ENCODE data around the gene UBE4A.
"Not testable (repeated sequence)": the region's sequence is repeated elsewhere in the genome, so short reads cannot be mapped to it uniquely, and the experiment has no call there.

The UBE4A gene

DNA sequence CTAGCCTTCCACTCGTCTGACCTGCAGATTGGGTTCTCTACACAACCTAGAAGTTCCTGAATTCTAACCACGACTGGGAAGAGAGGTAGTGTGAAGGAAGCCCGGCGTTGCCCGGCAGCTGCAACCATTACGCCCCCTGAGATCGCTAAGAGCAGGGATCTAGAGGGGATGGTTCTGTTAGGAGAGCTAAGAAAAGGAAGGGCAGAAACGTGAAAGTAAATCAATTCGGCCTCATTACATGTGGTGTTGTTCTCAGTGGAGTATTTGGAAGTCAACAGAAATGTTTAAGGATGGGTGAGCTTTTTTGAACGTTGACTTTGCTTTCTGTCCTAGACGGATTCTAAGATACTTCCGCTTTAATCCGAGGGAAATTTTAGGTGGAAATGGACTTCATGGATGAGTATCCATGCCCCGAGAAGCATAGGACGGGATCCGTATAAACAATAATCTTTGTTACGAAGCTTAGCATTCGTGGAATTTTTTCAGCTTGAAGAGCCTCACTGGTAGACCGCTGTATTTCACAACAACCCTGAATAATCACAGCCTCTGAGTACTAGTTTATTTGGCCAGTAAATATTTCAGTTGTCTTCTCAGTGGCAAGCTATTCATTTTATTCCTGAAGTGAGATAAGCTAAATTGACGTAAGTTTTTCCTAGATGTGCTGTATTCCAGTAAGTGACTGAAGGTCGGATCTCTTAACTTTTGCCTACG lies 42.6 kb downstream of the UBE4A start:
- DNase-seq = no peak

DNA sequence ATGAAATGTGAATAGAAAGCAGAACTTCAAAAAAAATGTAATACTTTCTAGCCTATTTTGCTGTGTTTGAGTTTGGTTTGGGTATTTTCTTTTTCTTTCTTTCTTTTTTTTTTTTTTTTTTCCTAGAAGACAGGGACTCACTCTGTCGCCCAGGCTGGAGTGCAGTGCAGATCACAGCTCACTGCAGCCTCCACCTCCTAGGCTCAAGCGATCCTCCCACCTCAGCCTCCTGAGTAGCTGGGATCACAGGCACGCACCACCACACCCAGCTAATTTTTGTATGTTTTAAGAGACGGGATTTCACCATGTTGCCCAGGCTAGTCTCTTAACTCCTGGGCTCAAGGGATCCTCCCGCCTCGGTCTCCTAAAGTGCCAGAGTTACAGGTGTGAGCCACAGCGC lies 43.2 kb downstream of the UBE4A start:
- not testable (repeated sequence) for DNase-seq

DNA sequence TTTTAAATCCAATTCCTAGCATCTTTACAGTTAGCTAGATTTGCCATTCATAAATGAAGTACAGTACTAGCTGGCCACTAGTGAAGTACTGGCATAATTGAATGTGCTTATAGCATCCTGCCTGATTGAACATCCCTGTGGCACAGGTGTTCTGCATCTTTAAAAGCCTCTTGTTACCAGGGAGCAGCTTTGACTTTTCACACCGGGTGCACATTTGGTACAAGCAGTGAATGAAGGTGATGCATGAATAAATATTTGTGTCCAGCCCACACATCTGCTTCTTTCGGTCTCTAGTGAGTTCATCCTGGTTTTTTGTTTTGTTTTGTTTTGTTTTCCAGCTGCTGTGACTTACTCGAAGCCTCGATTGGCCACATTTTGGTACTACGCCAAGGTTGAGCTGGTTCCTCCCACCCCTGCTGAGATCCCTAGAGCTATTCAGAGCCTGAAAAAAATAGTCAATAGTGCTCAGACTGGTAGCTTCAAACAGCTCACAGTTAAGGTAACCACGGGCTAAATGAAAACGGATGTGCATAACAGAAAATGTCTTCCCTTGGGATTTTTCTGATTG lies 47.3 kb downstream of the UBE4A start:
- DNase-seq = no peak

DNA sequence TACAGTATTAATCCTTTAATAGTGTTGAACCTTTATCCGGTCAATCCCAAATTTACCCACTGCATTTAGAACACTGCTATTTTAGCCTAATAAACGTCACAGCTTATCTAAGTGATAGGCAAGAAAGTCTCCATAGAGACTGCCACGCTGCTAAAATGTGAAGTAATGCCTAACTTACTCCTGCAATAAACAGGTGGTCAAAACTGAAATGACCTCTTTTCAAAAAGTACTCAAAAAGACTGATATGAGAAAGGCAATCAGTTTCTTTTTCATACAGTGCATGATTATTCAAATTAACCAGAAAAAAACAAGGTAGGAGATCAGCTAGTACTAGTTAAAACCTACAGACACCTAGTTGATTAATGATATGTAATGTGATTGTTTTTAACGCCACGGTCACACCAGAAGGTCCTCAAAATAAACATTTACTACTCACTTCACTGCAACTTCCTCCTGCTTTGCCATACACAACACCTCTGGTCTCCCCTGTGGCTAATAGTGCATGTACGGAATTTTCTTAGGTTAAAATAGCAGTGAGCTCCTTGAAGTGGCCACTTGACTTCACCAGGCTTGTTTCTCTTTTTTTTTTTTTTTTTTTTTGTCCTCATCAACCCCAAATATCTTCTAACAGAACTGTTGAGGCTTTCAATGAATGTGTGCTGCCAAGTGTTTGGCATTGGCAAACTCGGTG lies 50.8 kb downstream of the UBE4A start:
- no peak for DNase-seq

DNA sequence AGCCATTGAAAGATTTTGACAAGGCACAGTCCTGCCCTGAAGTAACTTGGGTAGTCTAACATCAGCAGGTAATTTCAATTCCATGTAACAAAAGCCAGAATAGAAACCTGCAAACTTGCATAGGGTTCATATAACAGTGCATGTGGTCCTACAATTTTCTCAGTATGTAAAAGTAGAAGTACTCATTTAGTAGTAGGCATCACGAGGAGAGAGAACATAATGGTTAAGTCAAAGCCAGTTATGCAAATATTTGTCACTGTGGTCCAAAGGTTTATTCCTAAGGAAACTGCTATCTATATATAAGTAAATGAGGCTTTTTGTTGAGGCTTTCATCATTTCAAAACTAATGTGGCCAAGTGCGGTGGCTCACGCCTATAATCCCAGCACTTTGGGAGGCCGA lies 52.1 kb downstream of the UBE4A start:
- no peak for DNase-seq

DNA sequence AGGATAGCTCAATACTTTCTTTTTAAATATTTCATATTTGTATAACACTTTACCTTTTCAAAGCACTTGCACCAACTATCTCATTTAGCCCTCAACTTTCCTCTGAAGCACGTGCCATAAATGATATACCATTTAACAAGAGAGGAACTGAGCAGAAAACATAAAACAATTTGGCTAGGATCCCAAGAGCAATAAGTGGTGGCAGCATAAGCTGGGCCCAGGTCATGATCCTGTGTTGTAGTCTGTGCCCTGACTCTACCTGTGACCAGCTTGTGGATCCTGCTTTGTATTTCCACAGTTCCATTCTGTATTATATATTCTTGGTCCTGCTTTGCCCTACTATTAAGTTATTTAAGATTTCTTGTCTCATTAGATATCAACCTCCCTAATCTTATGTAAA lies 53.5 kb downstream of the UBE4A start:
- no peak for DNase-seq

DNA sequence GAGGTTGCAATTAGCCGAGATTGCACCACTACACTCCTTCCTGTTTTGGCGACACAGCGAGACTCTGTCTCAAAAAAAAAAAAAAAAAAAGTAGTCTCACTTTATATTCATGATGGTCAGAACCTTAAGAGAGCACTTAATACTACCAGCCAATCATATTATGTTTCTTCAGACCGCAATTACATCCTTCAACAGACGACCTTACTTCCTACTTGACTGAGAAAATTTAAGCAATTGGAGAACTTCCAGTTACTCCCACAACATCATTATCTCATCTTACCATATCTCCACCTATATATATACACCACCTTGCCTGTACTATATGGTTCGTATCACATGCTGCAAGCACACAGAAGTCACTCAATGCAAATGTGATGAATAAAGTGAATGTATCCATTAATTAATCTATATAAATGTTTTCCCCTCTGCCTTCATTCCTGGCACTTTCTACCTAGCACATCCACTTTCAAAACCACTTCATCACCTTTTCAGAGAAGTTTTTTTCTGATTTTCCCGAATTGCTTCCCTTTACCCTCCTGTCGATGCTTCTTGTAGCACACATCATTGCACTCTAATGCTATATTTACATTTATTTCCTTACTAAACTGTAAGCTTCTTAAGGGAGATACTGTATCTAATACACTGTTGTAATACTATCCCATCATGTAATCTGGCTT lies 55.8 kb downstream of the UBE4A start:
- DNase-seq = no peak

DNA sequence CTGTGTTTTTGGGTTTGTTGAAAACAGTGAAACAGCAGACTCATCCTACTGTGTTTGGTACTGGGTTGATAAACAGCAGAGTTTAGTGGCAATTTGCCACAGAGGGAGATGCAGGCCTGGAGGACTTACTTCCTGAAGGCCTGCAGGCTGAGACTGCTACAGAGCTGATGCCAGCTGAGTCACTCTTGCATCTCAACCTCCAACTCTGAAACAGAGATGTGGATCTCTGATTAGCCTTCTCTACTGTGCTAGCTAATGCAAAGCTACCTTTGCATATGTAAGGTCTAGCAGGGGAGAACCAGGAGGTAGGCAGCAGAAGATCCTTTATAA lies 56.3 kb downstream of the UBE4A start:
- peak; percentile 32 for DNase-seq

DNA sequence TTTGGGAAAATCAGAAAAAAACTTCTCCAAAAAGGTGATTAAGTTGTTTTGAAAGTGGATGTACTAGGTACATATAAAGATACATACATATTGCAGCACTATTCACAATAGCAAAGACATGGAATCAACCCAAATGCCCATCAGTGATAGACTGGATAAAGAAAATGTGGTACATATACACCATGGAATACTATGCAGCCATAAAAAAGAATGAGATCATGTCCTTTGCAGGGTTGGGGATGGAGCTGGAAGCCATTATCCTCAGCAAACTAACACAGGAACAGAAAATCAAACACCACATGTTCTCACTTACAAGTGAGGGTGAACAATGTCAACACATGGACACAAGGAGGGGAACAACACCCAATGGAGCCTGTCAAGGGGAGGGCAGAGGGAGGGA lies 57.5 kb downstream of the UBE4A start:
- DNase-seq = not testable (repeated sequence)

DNA sequence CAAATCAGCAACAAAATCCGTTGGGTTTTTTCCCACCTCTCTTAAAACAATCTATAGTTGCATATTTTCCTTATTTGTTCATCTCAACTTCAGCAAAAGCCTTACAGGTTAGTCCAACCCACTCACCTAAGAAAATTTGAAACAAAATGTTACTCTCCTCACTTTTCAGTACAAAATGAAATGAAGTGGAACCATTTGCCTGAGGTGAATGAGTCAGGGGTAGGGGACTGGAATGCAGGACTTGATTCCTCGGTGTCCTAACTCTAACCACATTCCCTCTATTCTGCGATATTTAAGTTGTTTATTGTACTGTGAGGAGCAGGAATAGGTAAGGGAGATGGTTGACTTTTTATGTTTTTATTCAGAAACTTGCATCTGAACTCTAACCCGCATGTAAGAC lies 58.4 kb downstream of the UBE4A start:
- no peak for DNase-seq

DNA sequence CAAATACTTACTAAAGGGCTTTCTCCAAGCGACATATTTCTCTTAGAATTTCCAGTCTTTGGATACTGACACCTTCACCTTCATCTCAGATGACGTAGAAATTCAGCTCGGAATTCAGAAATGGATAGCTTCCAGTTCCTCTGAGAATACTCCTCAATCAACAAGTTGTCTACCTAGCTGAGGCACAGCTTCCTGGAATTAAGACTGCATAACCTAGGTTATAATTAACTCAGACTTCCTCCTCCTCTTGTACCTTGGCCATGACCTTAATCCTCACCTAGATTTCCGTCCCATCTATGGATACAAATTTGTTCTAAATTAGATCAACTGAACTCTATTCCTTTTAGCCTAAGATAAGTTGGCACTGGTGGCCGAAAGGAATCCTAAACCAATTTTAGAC lies 59.4 kb downstream of the UBE4A start:
- no peak for DNase-seq

DNA sequence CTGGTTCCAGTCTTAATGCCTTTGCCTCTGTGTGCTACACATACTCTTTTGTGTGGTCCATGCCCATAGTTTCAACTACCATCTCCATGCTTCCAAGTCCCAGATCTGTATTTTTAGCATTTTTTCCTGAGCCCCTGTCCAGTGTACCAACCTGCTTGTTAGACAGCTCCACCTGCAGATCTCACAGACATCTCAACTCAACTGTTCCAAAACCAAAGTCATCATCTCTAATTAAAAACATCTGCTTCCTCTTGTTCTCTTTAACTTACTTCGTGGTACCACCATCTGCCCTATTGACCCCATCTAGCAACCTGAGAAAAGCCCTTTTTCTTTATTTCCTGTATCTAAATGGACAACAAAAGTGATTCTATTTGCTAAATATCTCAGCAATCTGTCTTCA lies 68.3 kb downstream of the UBE4A start:
- no peak for DNase-seq

DNA sequence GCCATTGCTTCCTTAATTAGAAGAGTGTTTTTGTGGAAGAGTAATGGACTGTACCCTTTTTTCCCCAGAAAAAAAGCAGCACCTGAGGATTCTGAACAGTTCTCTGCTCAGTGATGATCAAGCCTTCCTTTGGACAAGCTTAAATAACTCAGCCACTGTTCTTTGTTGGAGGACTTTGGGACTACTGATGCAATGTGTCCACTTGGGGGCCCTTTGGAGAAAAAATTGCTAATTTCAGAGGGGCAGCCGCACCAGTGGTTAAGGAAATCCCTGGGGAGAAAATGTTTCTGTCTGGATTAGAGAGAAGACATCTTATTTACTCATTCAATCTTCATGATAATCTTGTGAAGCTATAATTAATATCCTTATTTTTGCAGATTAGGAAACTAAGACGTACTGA lies 71.6 kb downstream of the UBE4A start:
- peak; percentile 27 for DNase-seq

DNA sequence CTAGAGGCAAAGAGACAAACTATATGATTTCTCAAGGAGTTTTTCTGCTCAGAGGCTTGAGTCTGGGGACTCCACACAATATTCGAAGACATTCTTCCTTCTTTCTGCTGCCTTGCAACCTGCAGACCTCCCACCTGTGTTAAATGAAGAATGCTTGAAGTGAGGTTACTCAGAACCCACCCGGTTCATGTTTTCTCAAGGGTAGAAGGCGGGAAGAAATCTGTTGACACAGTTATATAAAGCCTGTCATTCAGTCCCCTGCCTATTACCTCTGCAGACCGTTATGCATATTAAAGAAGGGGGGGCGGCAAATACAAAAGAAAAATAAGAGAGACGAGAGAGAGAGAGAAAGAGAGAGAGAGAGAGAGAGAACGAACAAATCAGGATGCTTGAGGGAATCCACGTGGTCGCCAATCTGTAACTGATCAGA lies 74.7 kb downstream of the UBE4A start:
- no peak for DNase-seq

DNA sequence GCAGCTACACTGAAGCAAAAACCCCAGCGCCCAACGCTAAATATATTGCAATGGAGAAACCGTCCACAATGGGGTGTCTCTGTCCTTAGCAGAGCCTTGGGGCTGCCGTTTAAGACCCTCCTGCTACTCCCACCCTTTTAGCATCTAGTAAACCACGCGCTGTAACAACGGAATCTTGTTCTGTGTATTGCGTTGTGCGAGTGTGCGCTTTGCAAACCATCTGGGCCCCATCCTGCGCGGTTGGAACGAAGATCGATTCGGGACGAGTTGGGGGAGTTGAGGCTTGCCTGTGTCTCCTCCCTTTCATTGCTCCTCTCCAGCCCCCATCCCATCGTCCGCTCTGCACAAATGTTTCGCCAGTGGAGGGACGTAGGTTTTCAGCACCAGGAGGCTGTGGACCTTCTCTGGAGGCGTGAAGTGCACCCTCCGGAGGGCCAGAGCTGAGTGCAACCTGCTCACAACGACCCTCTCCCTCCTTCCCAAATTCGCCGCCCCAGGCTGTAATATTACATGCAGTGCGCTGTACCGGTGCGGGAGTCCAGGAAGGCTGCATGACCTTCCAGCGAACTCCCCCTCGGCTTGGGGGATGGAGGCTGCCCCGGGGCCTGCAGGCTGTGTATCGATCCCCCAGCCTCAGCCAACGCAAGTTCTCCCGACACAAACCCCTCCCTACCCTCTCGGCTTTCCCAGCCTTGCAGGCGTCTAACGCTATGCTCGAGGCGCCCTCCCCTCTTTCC lies 75.3 kb downstream of the UBE4A start:
- DNase-seq = peak; percentile 48

DNA sequence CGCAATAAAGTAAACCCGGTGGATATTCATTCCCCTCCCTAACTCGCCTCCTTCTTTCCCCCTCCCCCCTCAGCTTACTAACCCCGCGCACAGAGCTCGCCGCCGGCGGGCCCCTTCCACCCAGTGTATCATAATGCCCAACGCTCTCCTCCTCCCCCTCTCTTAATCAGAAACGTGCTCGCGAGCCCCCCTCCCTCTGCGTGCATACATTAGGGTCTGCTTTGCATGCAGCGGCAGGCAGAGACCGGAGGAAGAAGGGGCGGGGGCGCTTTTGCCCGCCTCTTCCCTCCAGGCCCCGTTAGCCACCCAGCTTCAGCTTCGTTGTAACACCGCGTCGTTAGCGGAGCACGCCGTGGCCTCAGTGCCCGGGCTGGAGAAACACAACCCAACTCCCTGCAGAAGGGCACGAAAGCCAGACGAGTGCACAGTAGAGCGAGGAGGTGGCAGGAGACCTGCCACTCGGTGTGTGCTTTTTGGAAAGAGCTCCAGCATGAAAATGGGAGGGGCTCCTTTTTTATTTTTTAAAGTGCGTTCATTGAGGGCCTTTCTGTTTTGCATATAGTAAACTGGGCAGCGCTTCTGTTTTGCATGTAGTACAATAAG lies 76.0 kb downstream of the UBE4A start:
- peak; percentile 68 for DNase-seq

DNA sequence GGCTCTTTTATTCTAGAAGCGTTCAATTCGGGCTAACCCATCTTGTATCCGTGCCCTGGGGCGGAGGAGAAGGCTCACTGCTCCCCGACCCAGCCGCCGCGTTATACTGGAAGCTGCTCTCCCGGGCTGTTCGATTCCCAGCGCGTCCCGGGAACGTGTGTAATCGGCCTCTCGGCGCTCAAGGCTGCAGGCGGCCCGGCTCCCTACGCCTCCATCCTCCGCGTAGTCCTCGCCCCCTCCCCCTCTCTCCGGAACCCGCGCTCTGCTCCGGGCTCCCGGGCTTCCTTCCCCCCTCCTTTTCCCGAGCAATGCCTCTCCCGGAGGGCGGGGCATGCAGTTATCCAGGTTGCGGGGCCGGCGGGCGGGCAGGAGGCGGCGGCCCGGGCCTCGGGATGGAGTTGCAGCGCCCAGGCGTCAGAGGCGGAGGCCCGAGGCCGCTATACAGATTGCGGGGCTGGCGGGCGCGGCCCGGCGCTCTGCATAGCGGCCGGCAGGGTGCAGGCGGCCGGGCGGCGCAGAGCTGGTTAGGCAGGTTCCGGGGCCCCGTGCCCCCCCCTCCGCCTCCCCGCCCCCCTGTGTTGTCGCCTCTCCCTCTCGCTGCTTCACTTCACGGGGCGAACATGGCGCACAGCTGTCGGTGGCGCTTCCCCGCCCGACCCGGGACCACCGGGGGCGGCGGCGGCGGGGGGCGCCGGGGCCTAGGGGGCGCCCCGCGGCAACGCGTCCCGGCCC lies 76.7 kb downstream of the UBE4A start, which contains the start of gene KMT2A:
KMT2A (plus strand) TSS at position 600 of the 732 bp plus-strand sequence; CDS start at position 621, 21 bp downstream.
- peak; percentile 89 for DNase-seq

DNA sequence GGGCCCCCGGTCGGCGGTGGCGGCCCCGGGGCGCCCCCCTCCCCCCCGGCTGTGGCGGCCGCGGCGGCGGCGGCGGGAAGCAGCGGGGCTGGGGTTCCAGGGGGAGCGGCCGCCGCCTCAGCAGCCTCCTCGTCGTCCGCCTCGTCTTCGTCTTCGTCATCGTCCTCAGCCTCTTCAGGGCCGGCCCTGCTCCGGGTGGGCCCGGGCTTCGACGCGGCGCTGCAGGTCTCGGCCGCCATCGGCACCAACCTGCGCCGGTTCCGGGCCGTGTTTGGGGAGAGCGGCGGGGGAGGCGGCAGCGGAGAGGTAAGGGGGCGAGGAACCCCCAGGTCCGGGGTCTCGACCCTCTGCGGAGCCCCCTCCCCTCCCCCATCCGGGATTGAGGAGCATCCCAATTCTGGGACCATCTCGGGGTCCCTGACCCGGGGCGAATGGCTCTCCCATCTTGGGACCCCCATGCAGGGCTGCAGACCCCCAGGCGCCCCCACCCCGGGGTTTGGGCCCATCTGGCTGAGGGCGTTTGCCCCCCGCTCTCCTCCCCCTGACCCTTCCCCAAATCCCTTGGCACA lies 77.3 kb downstream of the UBE4A start:
- peak; percentile 40 for DNase-seq

DNA sequence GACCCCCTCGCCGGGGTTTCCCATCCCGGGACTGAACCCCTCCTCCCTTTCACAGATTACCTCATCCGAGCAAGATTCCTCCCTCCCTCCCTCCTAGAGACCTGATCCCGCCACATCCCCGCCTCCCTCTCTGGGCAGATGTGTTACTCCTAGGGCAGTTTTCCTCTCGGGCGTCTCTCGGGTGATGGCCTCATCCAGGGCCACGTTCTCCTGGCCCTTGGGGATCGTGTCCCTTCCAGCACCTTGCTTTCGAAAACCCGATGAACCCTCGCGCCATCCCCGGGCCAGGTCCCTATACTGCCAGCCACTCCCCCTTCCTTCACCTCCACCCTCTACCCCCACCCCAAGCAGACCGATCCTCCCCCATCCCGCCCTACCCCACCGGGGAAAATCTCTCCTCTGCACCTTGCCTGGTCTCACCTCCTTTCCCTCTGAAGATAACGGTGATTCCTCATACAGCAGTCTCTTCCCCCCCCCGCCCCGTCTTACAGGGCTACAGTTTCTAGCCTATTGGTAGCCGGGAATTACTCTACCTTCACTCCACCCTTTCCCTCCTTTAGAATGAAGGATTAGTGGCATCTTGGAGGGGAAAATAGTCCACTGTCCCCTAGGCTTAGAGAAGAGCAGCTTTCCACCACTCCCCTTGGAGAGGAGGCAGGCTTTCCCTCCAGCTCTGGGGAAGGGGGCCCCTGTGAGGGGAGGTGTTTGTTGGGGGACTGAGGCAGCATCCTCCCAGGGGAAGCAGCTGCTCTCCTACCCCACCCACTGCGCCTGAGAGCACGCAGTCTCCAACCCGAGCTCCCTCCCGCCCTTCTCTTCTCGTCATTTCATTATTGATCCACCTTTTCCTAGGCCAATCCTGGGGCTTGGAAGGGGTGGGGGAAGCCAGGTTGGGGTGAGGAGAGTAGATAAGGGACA lies 78.1 kb downstream of the UBE4A start:
- DNase-seq = peak; percentile 45

DNA sequence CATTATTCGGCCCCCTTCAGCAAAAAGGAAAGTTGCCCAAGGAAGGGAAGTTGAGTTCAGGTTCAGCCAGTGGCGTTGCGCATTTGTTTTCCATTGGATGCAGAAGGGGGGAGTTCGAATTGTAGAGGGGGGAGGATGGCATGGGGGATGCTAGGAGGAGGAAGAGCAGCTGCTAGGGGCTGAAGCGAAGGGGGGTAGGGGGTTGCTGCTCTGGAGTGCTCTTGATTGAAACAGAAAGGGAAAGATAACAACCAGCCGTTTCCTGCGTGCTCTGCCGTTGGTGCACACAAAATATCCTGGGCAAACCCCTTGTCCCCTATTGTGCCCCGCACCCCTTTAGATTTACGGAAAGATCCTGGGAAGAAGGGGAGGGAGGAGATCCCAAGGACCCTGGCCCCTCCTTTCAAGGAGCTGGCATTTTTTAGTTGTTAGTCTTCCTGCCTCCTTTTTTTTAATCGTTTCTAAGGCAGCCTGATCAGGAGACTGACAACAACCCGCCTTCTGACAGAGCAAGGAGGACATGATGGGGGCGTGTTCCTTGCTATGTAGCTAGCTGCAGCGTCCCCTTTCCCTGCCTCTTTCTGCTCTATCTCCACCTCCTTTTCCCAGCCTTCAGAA lies 79.0 kb downstream of the UBE4A start:
- DNase-seq = peak; percentile 62
